Trophoblast cell (in vitro differentiated cells and primary cell): Measurements from ENCODE around the gene MYL11.

Source experiments
- DNase-seq, 2 donors: peaks; one replicate each; pipeline ENCODE4 v3.0.0-alpha.2; 2016
- H2AFZ ChIP-seq: 2 replicates; pipeline ENCODE4 v1.6.1; 2013; ENCODE audit warnings: low read length, moderate library complexity, mild to moderate bottlenecking; ENCODE audit not compliant: insufficient read depth, poor library complexity
- H2AK5ac ChIP-seq: 2 replicates; pipeline ENCODE4 v1.6.1; 2013; ENCODE audit warnings: mild to moderate bottlenecking, low read length
- H2BK120ac ChIP-seq: 2 replicates; pipeline ENCODE4 v1.6.1; 2013; ENCODE audit warnings: low read length, mild to moderate bottlenecking, moderate library complexity; ENCODE audit not compliant: insufficient read depth, poor library complexity
- H2BK12ac ChIP-seq: 2 replicates; pipeline ENCODE4 v1.6.1; 2013; ENCODE audit warnings: mild to moderate bottlenecking, low read length, moderate library complexity
- H2BK5ac ChIP-seq: 2 replicates; pipeline ENCODE4 v1.6.1; 2013; ENCODE audit warnings: low read length, low read depth, moderate library complexity, mild to moderate bottlenecking; ENCODE audit not compliant: poor library complexity
- H3K14ac ChIP-seq: 2 replicates; pipeline ENCODE4 v1.6.1; 2013; ENCODE audit warnings: mild to moderate bottlenecking, low read length
- H3K18ac ChIP-seq: 2 replicates; pipeline ENCODE4 v1.6.1; 2013; ENCODE audit warnings: mild to moderate bottlenecking, low read length
- H3K23ac ChIP-seq: 2 replicates; pipeline ENCODE4 v1.6.1; 2013; ENCODE audit warnings: low read length
- H3K27ac ChIP-seq: 2 replicates; pipeline ENCODE4 v1.5.1; 2013; ENCODE audit warnings: low read depth, mild to moderate bottlenecking, inconsistent platforms, low read length, moderate library complexity
- H3K27me3 ChIP-seq: 2 replicates; pipeline ENCODE4 v1.6.1; 2013; ENCODE audit warnings: inconsistent platforms, mild to moderate bottlenecking, low read length, moderate library complexity; ENCODE audit not compliant: insufficient read depth
- H3K36me3 ChIP-seq, 2 experiments: 1 replicate in 1 of 2; 2 replicates in 1 of 2; pipeline ENCODE4 v1.6.1; 2013; ENCODE audit warnings: low read length in 2 of 2, mild to moderate bottlenecking in 2 of 2, moderate library complexity in 1 of 2; ENCODE audit not compliant: insufficient read depth in 2 of 2, control insufficient read depth in 1 of 2
- H3K4ac ChIP-seq: 2 replicates; pipeline ENCODE4 v1.6.1; 2013; ENCODE audit warnings: low read depth, mild to moderate bottlenecking, low read length, moderate library complexity
- H3K4me1 ChIP-seq, 2 experiments: 1 replicate in 1 of 2; 2 replicates in 1 of 2; pipeline ENCODE4 v1.6.1; 2013; ENCODE audit warnings: low read length in 2 of 2, mild to moderate bottlenecking in 2 of 2, moderate library complexity in 1 of 2; ENCODE audit not compliant: insufficient read depth in 2 of 2, control insufficient read depth in 1 of 2
- H3K4me2 ChIP-seq: 2 replicates; pipeline ENCODE4 v1.6.1; 2013; ENCODE audit warnings: inconsistent platforms, mild to moderate bottlenecking, low read length, moderate library complexity
- H3K4me3 ChIP-seq: 2 replicates; pipeline ENCODE4 v1.5.1; 2013; ENCODE audit warnings: mild to moderate bottlenecking, low read depth, low read length, inconsistent platforms
- H3K79me1 ChIP-seq: one replicate; pipeline ENCODE4 v1.6.1; 2013; ENCODE audit warnings: low read length
- H3K79me2 ChIP-seq: 2 replicates; pipeline ENCODE4 v1.6.1; 2013; ENCODE audit warnings: low read length, mild to moderate bottlenecking; ENCODE audit not compliant: control insufficient read depth, insufficient read depth, poor library complexity
- H3K9ac ChIP-seq: 2 replicates; pipeline ENCODE4 v1.6.1; 2013; ENCODE audit warnings: mild to moderate bottlenecking, low read length
- H3K9me3 ChIP-seq: 2 replicates; pipeline ENCODE4 v1.6.1; 2013; ENCODE audit warnings: low read depth, mild to moderate bottlenecking, control low read depth, inconsistent platforms, low read length; ENCODE audit not compliant: insufficient read depth
- H4K12ac ChIP-seq: 2 replicates; pipeline ENCODE4 v1.6.1; 2013; ENCODE audit warnings: low read depth, mild to moderate bottlenecking, low read length, moderate library complexity
- H4K8ac ChIP-seq: 2 replicates; pipeline ENCODE4 v1.6.1; 2013; ENCODE audit warnings: low read depth, mild to moderate bottlenecking, low read length, moderate library complexity
- H4K91ac ChIP-seq: one replicate; pipeline ENCODE4 v1.6.1; 2013; ENCODE audit warnings: low read depth, mild to moderate bottlenecking, low read length, moderate library complexity
- WGBS: extraction: QIAGEN DNeasy Blood & Tissue Kit; methylation state at CpG from one replicate; pipeline ENCODE4 v1.1.7; 2013; ENCODE audit warnings: missing lambda C conversion rate; ENCODE audit not compliant: insufficient read length, insufficient coverage; ENCODE audit errors: extremely low coverage; 5-methylcytosine and 5-hydroxymethylcytosine counted together

The MYL11 gene

DNA sequence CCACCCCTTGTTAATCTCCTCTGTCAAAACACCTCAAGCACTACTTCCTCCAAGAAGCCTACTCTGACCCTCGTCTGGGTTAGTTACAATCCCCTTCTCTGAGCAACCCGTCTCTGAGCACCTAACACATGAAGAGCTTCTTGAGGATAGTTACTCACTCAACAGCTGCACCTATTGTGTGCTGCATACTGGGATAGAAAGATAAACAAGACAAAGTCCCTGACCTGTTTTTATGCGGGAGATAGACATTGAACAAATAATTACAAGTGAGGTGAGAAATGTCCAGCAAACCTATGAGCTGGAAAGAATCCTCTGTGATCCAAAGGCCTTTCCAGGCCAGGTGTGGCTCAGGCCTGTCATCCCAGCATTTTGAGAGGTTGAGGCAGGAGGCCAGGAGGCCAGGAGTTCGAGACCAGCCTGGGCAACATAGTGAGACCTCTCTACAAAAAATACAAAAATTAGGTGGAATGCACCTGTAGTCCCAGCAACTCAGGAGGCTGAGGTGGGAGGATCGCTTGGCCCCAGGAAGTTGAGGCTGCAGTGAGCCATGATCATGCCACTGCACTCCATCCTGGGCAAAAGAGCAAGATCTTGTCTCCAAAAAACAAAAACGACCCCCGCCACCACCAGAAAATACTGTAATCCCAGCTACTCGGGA lies 27.3 kb downstream of the MYL11 start:
- Histone ChIP-seq H3K18ac (no peak overlapping the region), H3K4me2 (no peak overlapping the region)

DNA sequence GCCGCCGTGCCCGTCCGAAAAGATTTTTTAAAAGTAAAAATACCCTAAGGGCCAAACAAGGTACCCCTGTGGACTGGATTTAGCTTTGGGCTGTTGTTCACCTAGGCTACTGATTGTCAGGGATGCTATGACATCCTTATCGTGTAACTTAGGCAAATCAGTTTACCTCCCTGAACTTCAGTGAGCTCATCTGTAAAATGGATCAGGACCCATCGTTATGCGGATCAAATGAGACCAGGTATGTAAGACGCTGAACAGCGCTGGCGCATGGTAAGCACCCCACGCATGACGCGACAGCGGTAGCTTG lies 32.1 kb downstream of the MYL11 start:
- H4K12ac ChIP-seq, result peak overlapping the region; percentile 2
- no peak overlapping the region for H2BK120ac ChIP-seq
- H3K27ac ChIP-seq, result no peak overlapping the region
- H3K79me1 ChIP-seq, result peaks cover 3% of the 10 kb centered on the region
- H2AK5ac ChIP-seq, result no peak overlapping the region
- no peak overlapping the region for H3K14ac ChIP-seq
- peaks cover 5 to 8% of the 10 kb centered on the region in 2 experiments for H3K4me1 ChIP-seq
- no peaks in the 10 kb centered on the region for H3K27me3 ChIP-seq
- H3K36me3 ChIP-seq, result peaks cover 2 to 5% of the 10 kb centered on the region in 2 experiments
- peak overlapping the region; percentile 75 for H2AFZ ChIP-seq
- no peak for DNase-seq
- H3K18ac ChIP-seq, result no peak overlapping the region
- H3K4me3 ChIP-seq, result peak overlapping the region; percentile 55
- H3K4me2 ChIP-seq, result peak overlapping the region; percentile 65
- H2BK12ac ChIP-seq, result no peak overlapping the region
- no peak overlapping the region for H2BK5ac ChIP-seq
- no peak overlapping the region for H3K23ac ChIP-seq
- H4K8ac ChIP-seq, result no peak overlapping the region
- WGBS, result no CpG with 5 or more reads among the region's 14 CpGs
- no peak overlapping the region for H3K9ac ChIP-seq
- H3K79me2 ChIP-seq, result peaks cover 3% of the 10 kb centered on the region
- H3K4ac ChIP-seq, result no peak overlapping the region
- H4K91ac ChIP-seq, result no peak overlapping the region
- no peaks in the 10 kb centered on the region for H3K9me3 ChIP-seq

More for the DNA sequence above, 27.3 kb downstream of the MYL11 start:
- H3K27ac ChIP-seq, result no peak overlapping the region
- no peak overlapping the region for H2BK5ac ChIP-seq
- H3K4me3 ChIP-seq, result no peak overlapping the region
- peaks cover 17% of the 10 kb centered on the region for H3K79me1 ChIP-seq
- H4K12ac ChIP-seq, result no peak overlapping the region
- peaks cover 18 to 19% of the 10 kb centered on the region in 2 experiments for H3K36me3 ChIP-seq
- no peaks in the 10 kb centered on the region for H3K9me3 ChIP-seq
- no peak for DNase-seq
- no peak overlapping the region for H2AK5ac ChIP-seq
- no peak overlapping the region for H3K23ac ChIP-seq
- no peak overlapping the region for H2BK12ac ChIP-seq
- no peak overlapping the region for H2BK120ac ChIP-seq
- no peak overlapping the region for H3K14ac ChIP-seq
- no peak overlapping the region for H4K91ac ChIP-seq
- peaks cover 13 to 16% of the 10 kb centered on the region in 2 experiments for H3K4me1 ChIP-seq
- H3K27me3 ChIP-seq, result no peaks in the 10 kb centered on the region
- H3K9ac ChIP-seq, result no peak overlapping the region
- peaks cover 2% of the 10 kb centered on the region for H3K79me2 ChIP-seq
- H2AFZ ChIP-seq, result no peak overlapping the region
- WGBS, result no CpG with 5 or more reads among the region's 8 CpGs
- no peak overlapping the region for H3K4ac ChIP-seq
- no peak overlapping the region for H4K8ac ChIP-seq

DNA sequence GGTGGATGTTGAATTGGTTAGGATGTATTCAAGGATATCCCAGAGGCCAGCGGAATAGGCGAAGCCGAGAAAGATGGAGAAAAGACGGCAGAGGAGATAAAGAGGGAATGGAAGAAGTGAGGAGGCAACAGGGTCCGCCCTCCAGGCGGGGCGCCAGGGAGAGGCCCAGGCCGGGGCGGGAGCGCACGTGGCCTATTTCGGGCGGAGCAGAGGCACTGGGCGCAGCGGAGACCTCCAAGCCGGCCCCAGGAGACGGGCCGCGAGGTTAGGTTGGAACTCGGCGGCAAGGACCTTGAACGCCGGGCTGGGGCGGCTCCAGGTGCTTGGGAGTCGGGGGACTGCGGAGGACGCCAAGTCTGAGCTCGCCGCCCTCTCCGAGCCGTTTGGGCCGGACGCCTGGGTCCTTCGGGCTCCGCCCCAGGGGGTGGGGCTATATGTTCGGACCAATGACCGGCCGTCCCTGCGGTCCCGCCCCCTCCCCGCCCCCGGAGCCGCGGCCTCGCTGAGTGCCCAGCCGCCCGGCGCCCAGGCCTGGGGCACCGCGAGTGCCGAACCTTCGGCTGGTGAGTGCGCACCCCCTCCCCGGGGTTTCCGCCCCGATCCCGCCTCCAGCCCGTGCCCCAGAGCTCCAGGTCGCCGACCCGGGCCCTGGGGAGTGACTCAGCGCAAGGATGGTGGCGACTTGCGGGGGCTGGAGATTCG lies 32.7 kb downstream of the MYL11 start, which contains the start of gene ZNF771:
TSS of gene ZNF771 (plus strand) at position 505 of the 702 bp plus-strand sequence. CDS start 448 bp downstream, outside the sequence.
- peak within 1 kb of the TSS; percentile 67 for H3K18ac ChIP-seq
- H3K9me3 ChIP-seq, result no peaks in the 10 kb centered on the region
- H3K23ac ChIP-seq, result no peak within 1 kb of the TSS
- H2BK120ac ChIP-seq, result peak within 1 kb of the TSS; percentile 65
- peak; percentile 73 to 84 for DNase-seq
- H3K9ac ChIP-seq, result peak within 1 kb of the TSS; percentile 70
- no peak within 1 kb of the TSS for H2BK12ac ChIP-seq
- peaks cover 5 to 8% of the 10 kb centered on the region in 2 experiments for H3K4me1 ChIP-seq
- peak within 1 kb of the TSS; percentile 24 for H3K27ac ChIP-seq
- peak within 1 kb of the TSS; percentile 71 for H4K12ac ChIP-seq
- no CpG with 5 or more reads among the region's 65 CpGs for WGBS
- H2AK5ac ChIP-seq, result peak within 1 kb of the TSS; percentile 27
- H2BK5ac ChIP-seq, result peak within 1 kb of the TSS; percentile 59
- H3K27me3 ChIP-seq, result no peaks in the 10 kb centered on the region
- H4K91ac ChIP-seq, result peak within 1 kb of the TSS; percentile 74
- H3K4ac ChIP-seq, result peak within 1 kb of the TSS; percentile 66
- peak within 1 kb of the TSS; percentile 69 for H3K14ac ChIP-seq
- H3K36me3 ChIP-seq, result peaks cover 2 to 7% of the 10 kb centered on the region in 2 experiments
- peak within 1 kb of the TSS; percentile 78 for H4K8ac ChIP-seq
- peak within 1 kb of the TSS; percentile 81 for H3K4me3 ChIP-seq
- H3K4me2 ChIP-seq, result peak within 1 kb of the TSS; percentile 65
- peaks cover 3% of the 10 kb centered on the region for H3K79me2 ChIP-seq
- peak within 1 kb of the TSS; percentile 75 for H2AFZ ChIP-seq
- H3K79me1 ChIP-seq, result peaks cover 3% of the 10 kb centered on the region

DNA sequence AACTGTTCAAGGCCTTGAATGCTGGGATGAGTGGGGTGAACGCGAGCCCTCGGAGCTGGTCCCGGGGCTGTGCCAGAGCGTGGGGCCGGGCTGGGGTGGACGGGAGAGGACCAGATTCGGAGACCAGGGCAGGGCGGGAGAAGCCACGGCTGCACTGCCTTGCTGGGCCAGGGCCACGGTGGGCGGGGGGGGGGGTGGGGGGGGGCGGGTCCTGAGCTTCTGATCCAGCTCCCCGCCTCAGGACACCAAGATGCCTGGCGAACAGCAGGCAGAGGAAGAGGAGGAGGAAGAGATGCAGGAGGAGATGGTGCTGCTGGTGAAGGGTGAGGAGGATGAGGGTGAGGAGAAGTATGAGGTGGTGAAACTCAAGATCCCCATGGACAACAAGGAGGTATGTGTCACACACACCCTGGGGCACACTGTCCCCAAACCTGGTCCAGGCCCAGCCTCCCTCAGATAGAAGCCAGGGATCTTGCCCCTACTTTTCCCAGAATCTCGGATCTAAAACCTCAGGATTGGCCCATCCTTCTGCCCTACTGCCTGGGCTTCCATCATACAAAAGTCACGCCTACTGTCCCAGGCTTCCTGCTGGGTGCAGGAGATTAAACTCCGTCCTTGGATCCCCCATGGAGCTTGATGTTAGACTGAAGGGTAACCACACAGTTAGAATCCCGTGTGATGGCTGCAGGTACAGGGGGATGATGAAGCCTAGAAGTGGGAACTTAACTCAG lies 33.4 kb downstream of the MYL11 start:
- peak overlapping the region; percentile 74 for H4K91ac ChIP-seq
- peaks cover 5 to 8% of the 10 kb centered on the region in 2 experiments for H3K4me1 ChIP-seq
- H4K12ac ChIP-seq, result peak overlapping the region; percentile 71
- H3K9me3 ChIP-seq, result no peaks in the 10 kb centered on the region
- peak overlapping the region; percentile 81 for H3K4me3 ChIP-seq
- peak overlapping the region; percentile 38 for H2AFZ ChIP-seq
- no peaks in the 10 kb centered on the region for H3K27me3 ChIP-seq
- H3K9ac ChIP-seq, result peak overlapping the region; percentile 70
- peak overlapping the region; percentile 65 for H3K4me2 ChIP-seq
- peak overlapping the region; percentile 59 for H2BK5ac ChIP-seq
- DNase-seq, result no peak
- peak overlapping the region; percentile 67 for H3K18ac ChIP-seq
- peaks cover 3% of the 10 kb centered on the region for H3K79me2 ChIP-seq
- peak overlapping the region; percentile 66 for H3K4ac ChIP-seq
- peak overlapping the region; percentile 27 for H2AK5ac ChIP-seq
- WGBS, result no CpG with 5 or more reads among the region's 19 CpGs
- H3K27ac ChIP-seq, result peak overlapping the region; percentile 24
- peak overlapping the region; percentile 78 for H4K8ac ChIP-seq
- no peak overlapping the region for H3K23ac ChIP-seq
- H3K14ac ChIP-seq, result peak overlapping the region; percentile 69
- peak overlapping the region; percentile 65 for H2BK120ac ChIP-seq
- H2BK12ac ChIP-seq, result no peak overlapping the region
- peaks cover 3% of the 10 kb centered on the region for H3K79me1 ChIP-seq
- H3K36me3 ChIP-seq, result peaks cover 2 to 8% of the 10 kb centered on the region in 2 experiments
